Loucy (cell line): ENCODE data around the gene KRT1.

Source experiments
- CTCF ChIP-seq: fragments of 200-600 bp; sonication (generic); conservative IDR thresholded peaks from 2 replicates; pipeline ENCODE4 v1.5.1; 2014; ENCODE audit warnings: mild to moderate bottlenecking, antibody characterized with exemption, low read length
- EZH2phosphoT487 ChIP-seq: fragments of 200-600 bp; IDR thresholded peaks from 2 replicates; pipeline ENCODE4 v1.6.1; 2018; ENCODE audit warnings: antibody characterized with exemption, mild to moderate bottlenecking, moderate library complexity, borderline replicate concordance

- TF ChIP-seq EZH2phosphoT487 (no peak), CTCF (no peak)
Observed at GRCh38 chr12:52728374-52728773, 48.2 kb upstream of the KRT1 start.
